ENCODE measurements around the gene SCGB1D1. TPM values are rescaled to one million over a fixed set of nuclear protein-coding genes. Genes with fewer than 3 reads are reported as not detected.

Gene SCGB1D1
- total and polyA plus RNA-seq, 8 donors: not detected

GRCh38 chr11:62157603-62158002, 32.4 kb upstream of the SCGB1D1 start:
- Histone ChIP-seq H3K9me3 (no peaks in the 10 kb centered on the region), H3K4me1 (no peaks in the 10 kb centered on the region), H3K36me3 (peaks cover 0 to 8% of the 10 kb centered on the region in 2 donors), H3K27me3 (no peaks in the 10 kb centered on the region), H3K4me3 (no peak overlapping the region), H3K27ac (no peak overlapping the region)
- no peak for TF ChIP-seq CTCF (IDR thresholded peaks at IDR 0.05)
- DNase-seq (no peak), ATAC-seq (no peak)
- intact Hi-C loops (cut with DNase I): no loop called here

- ATAC-seq (no peak), DNase-seq (no peak)
- Histone ChIP-seq H3K4me1 (no peaks in the 10 kb centered on the region), H3K4me3 (no peak overlapping the region), H3K27me3 (peaks cover 0 to 37% of the 10 kb centered on the region in 2 donors), H3K9me3 (no peaks in the 10 kb centered on the region), H3K27ac (no peak overlapping the region), H3K36me3 (no peaks in the 10 kb centered on the region)
- no peak for TF ChIP-seq CTCF (IDR thresholded peaks at IDR 0.05)
- intact Hi-C loops (cut with DNase I): no loop called here
These were observed 23.6 kb upstream of the SCGB1D1 start for GRCh38 chr11:62166371-62166770.

GRCh38 chr11:62169448-62169847, 20.6 kb upstream of the SCGB1D1 start:
- TF ChIP-seq CTCF (IDR thresholded peaks at IDR 0.05): no peak
- no peak for DNase-seq
- H3K36me3 ChIP-seq: no peaks in the 10 kb centered on the region
- ATAC-seq: no peak
- peaks cover 0 to 58% of the 10 kb centered on the region in 2 donors for H3K27me3 ChIP-seq
- no peaks in the 10 kb centered on the region for H3K4me1 ChIP-seq
- intact Hi-C loops (cut with DNase I): no loop called here
- no peak overlapping the region for H3K27ac ChIP-seq
- H3K4me3 ChIP-seq: no peak overlapping the region
- no peaks in the 10 kb centered on the region for H3K9me3 ChIP-seq

- Histone ChIP-seq H3K27me3 (peaks cover 0 to 63% of the 10 kb centered on the region in 2 donors), H3K9me3 (no peaks in the 10 kb centered on the region), H3K4me3 (no peak overlapping the region), H3K27ac (no peak overlapping the region), H3K36me3 (no peaks in the 10 kb centered on the region), H3K4me1 (no peaks in the 10 kb centered on the region)
- no peak for DNase-seq
- intact Hi-C loops (cut with DNase I): loop anchor here in 1 of 2 donors (10.0 kb wide), 1 partner anchor 145 kb away; no protein-coding TSS in a partner anchor
- ATAC-seq: no peak
- no peak for TF ChIP-seq CTCF (IDR thresholded peaks at IDR 0.05)
These were observed 20.1 kb upstream of the SCGB1D1 start for GRCh38 chr11:62169935-62170334.

- H3K4me1 ChIP-seq: no peaks in the 10 kb centered on the region
- no peaks in the 10 kb centered on the region for H3K9me3 ChIP-seq
- ATAC-seq (peak; percentile 95), DNase-seq (peak in 3 of 4 donors; percentile 48 to 67 (median 50))
- H3K27ac ChIP-seq: no peak overlapping the region
- no peaks in the 10 kb centered on the region for H3K36me3 ChIP-seq
- peak; percentile 51 to 53 for TF ChIP-seq CTCF (IDR thresholded peaks at IDR 0.05)
- intact Hi-C loops (cut with DNase I): loop anchor here in 1 of 2 donors (10.0 kb wide), 1 partner anchor 144 kb away; no protein-coding TSS in a partner anchor
- H3K27me3 ChIP-seq: peaks cover 0 to 64% of the 10 kb centered on the region in 2 donors
- H3K4me3 ChIP-seq: no peak overlapping the region
These were observed 18.7 kb upstream of the SCGB1D1 start for GRCh38 chr11:62171261-62171723.
